Trophoblast cell (in vitro differentiated cells and primary cell): ENCODE measurements around the gene DLG4.

Source experiments
- DNase-seq, 2 donors: peaks; one replicate each; pipeline ENCODE4 v3.0.0-alpha.2; 2016
- H2AFZ ChIP-seq: 2 replicates; pipeline ENCODE4 v1.6.1; 2013; ENCODE audit warnings: low read length, moderate library complexity, mild to moderate bottlenecking; ENCODE audit not compliant: insufficient read depth, poor library complexity
- H2AK5ac ChIP-seq: 2 replicates; pipeline ENCODE4 v1.6.1; 2013; ENCODE audit warnings: mild to moderate bottlenecking, low read length
- H2BK120ac ChIP-seq: 2 replicates; pipeline ENCODE4 v1.6.1; 2013; ENCODE audit warnings: low read length, mild to moderate bottlenecking, moderate library complexity; ENCODE audit not compliant: insufficient read depth, poor library complexity
- H2BK12ac ChIP-seq: 2 replicates; pipeline ENCODE4 v1.6.1; 2013; ENCODE audit warnings: mild to moderate bottlenecking, low read length, moderate library complexity
- H2BK5ac ChIP-seq: 2 replicates; pipeline ENCODE4 v1.6.1; 2013; ENCODE audit warnings: low read length, low read depth, moderate library complexity, mild to moderate bottlenecking; ENCODE audit not compliant: poor library complexity
- H3K14ac ChIP-seq: 2 replicates; pipeline ENCODE4 v1.6.1; 2013; ENCODE audit warnings: mild to moderate bottlenecking, low read length
- H3K18ac ChIP-seq: 2 replicates; pipeline ENCODE4 v1.6.1; 2013; ENCODE audit warnings: mild to moderate bottlenecking, low read length
- H3K23ac ChIP-seq: 2 replicates; pipeline ENCODE4 v1.6.1; 2013; ENCODE audit warnings: low read length
- H3K27ac ChIP-seq: 2 replicates; pipeline ENCODE4 v1.5.1; 2013; ENCODE audit warnings: low read depth, mild to moderate bottlenecking, inconsistent platforms, low read length, moderate library complexity
- H3K27me3 ChIP-seq: 2 replicates; pipeline ENCODE4 v1.6.1; 2013; ENCODE audit warnings: inconsistent platforms, mild to moderate bottlenecking, low read length, moderate library complexity; ENCODE audit not compliant: insufficient read depth
- H3K36me3 ChIP-seq, 2 experiments: 1 replicate in 1 of 2; 2 replicates in 1 of 2; pipeline ENCODE4 v1.6.1; 2013; ENCODE audit warnings: low read length in 2 of 2, mild to moderate bottlenecking in 2 of 2, moderate library complexity in 1 of 2; ENCODE audit not compliant: insufficient read depth in 2 of 2, control insufficient read depth in 1 of 2
- H3K4ac ChIP-seq: 2 replicates; pipeline ENCODE4 v1.6.1; 2013; ENCODE audit warnings: low read depth, mild to moderate bottlenecking, low read length, moderate library complexity
- H3K4me1 ChIP-seq, 2 experiments: 1 replicate in 1 of 2; 2 replicates in 1 of 2; pipeline ENCODE4 v1.6.1; 2013; ENCODE audit warnings: low read length in 2 of 2, mild to moderate bottlenecking in 2 of 2, moderate library complexity in 1 of 2; ENCODE audit not compliant: insufficient read depth in 2 of 2, control insufficient read depth in 1 of 2
- H3K4me2 ChIP-seq: 2 replicates; pipeline ENCODE4 v1.6.1; 2013; ENCODE audit warnings: inconsistent platforms, mild to moderate bottlenecking, low read length, moderate library complexity
- H3K4me3 ChIP-seq: 2 replicates; pipeline ENCODE4 v1.5.1; 2013; ENCODE audit warnings: mild to moderate bottlenecking, low read depth, low read length, inconsistent platforms
- H3K79me1 ChIP-seq: one replicate; pipeline ENCODE4 v1.6.1; 2013; ENCODE audit warnings: low read length
- H3K79me2 ChIP-seq: 2 replicates; pipeline ENCODE4 v1.6.1; 2013; ENCODE audit warnings: low read length, mild to moderate bottlenecking; ENCODE audit not compliant: control insufficient read depth, insufficient read depth, poor library complexity
- H3K9ac ChIP-seq: 2 replicates; pipeline ENCODE4 v1.6.1; 2013; ENCODE audit warnings: mild to moderate bottlenecking, low read length
- H3K9me3 ChIP-seq: 2 replicates; pipeline ENCODE4 v1.6.1; 2013; ENCODE audit warnings: low read depth, mild to moderate bottlenecking, control low read depth, inconsistent platforms, low read length; ENCODE audit not compliant: insufficient read depth
- H4K12ac ChIP-seq: 2 replicates; pipeline ENCODE4 v1.6.1; 2013; ENCODE audit warnings: low read depth, mild to moderate bottlenecking, low read length, moderate library complexity
- H4K8ac ChIP-seq: 2 replicates; pipeline ENCODE4 v1.6.1; 2013; ENCODE audit warnings: low read depth, mild to moderate bottlenecking, low read length, moderate library complexity
- H4K91ac ChIP-seq: one replicate; pipeline ENCODE4 v1.6.1; 2013; ENCODE audit warnings: low read depth, mild to moderate bottlenecking, low read length, moderate library complexity
- WGBS: extraction: QIAGEN DNeasy Blood & Tissue Kit; methylation state at CpG from one replicate; pipeline ENCODE4 v1.1.7; 2013; ENCODE audit warnings: missing lambda C conversion rate; ENCODE audit not compliant: insufficient read length, insufficient coverage; ENCODE audit errors: extremely low coverage; 5-methylcytosine and 5-hydroxymethylcytosine counted together

Gene DLG4

GRCh38 chr17:7208027-7208571, 11.5 kb downstream of the DLG4 start:
- Histone ChIP-seq H3K27ac (no peak overlapping the region), H3K4ac (no peak overlapping the region), H3K9me3 (peaks cover 4% of the 10 kb centered on the region), H2BK12ac (no peak overlapping the region), H2BK120ac (no peak overlapping the region), H3K14ac (no peak overlapping the region), H3K4me2 (no peak overlapping the region), H3K9ac (no peak overlapping the region), H2AK5ac (no peak overlapping the region), H3K23ac (no peak overlapping the region), H3K27me3 (no peaks in the 10 kb centered on the region), H3K79me1 (peaks cover 2% of the 10 kb centered on the region), H3K36me3 (peaks cover 10 to 11% of the 10 kb centered on the region in 2 experiments), H3K4me1 (peaks cover 17% of the 10 kb centered on the region in 2 experiments), H3K79me2 (peaks cover 1% of the 10 kb centered on the region), H3K18ac (no peak overlapping the region), H4K12ac (no peak overlapping the region), H3K4me3 (no peak overlapping the region), H4K91ac (no peak overlapping the region), H4K8ac (no peak overlapping the region), H2AFZ (no peak overlapping the region), H2BK5ac (no peak overlapping the region)
- no peak for DNase-seq
- no CpG with 5 or more reads among the region's 21 CpGs for WGBS

GRCh38 chr17:7207120-7208001, 12.3 kb downstream of the DLG4 start:
- no peak overlapping the region for H4K91ac ChIP-seq
- H3K79me1 ChIP-seq = peaks cover 2% of the 10 kb centered on the region
- peaks cover 17% of the 10 kb centered on the region in 2 experiments for H3K4me1 ChIP-seq
- no peak overlapping the region for H2BK5ac ChIP-seq
- H3K4ac ChIP-seq = no peak overlapping the region
- no peak overlapping the region for H4K12ac ChIP-seq
- H3K9me3 ChIP-seq = peaks cover 4% of the 10 kb centered on the region
- H2BK12ac ChIP-seq = no peak overlapping the region
- H3K18ac ChIP-seq = no peak overlapping the region
- no peak overlapping the region for H4K8ac ChIP-seq
- no CpG with 5 or more reads among the region's 24 CpGs for WGBS
- H2BK120ac ChIP-seq = no peak overlapping the region
- no peak overlapping the region for H3K27ac ChIP-seq
- no peak overlapping the region for H3K14ac ChIP-seq
- DNase-seq = no peak
- H3K23ac ChIP-seq = no peak overlapping the region
- H3K4me3 ChIP-seq = peak overlapping the region; percentile 49
- no peaks in the 10 kb centered on the region for H3K27me3 ChIP-seq
- H2AFZ ChIP-seq = no peak overlapping the region
- peaks cover 1% of the 10 kb centered on the region for H3K79me2 ChIP-seq
- H3K4me2 ChIP-seq = no peak overlapping the region
- no peak overlapping the region for H2AK5ac ChIP-seq
- peaks cover 15 to 17% of the 10 kb centered on the region in 2 experiments for H3K36me3 ChIP-seq
- no peak overlapping the region for H3K9ac ChIP-seq

GRCh38 chr17:7205561-7205960, 14.1 kb downstream of the DLG4 start:
- H3K4ac ChIP-seq = no peak overlapping the region
- no peak overlapping the region for H3K4me3 ChIP-seq
- H3K4me2 ChIP-seq = peak overlapping the region; percentile 54
- H3K9ac ChIP-seq = no peak overlapping the region
- H2AFZ ChIP-seq = no peak overlapping the region
- H3K79me2 ChIP-seq = no peaks in the 10 kb centered on the region
- H3K18ac ChIP-seq = no peak overlapping the region
- H4K8ac ChIP-seq = no peak overlapping the region
- H4K91ac ChIP-seq = no peak overlapping the region
- H2BK120ac ChIP-seq = no peak overlapping the region
- 100% methylated on average over 2 of the region's 15 CpGs for WGBS
- no peak overlapping the region for H2BK12ac ChIP-seq
- peaks cover 17 to 18% of the 10 kb centered on the region in 2 experiments for H3K36me3 ChIP-seq
- no peak overlapping the region for H2BK5ac ChIP-seq
- no peak overlapping the region for H3K14ac ChIP-seq
- H3K79me1 ChIP-seq = peaks cover 2% of the 10 kb centered on the region
- H2AK5ac ChIP-seq = no peak overlapping the region
- H3K27ac ChIP-seq = no peak overlapping the region
- peaks cover 4% of the 10 kb centered on the region for H3K9me3 ChIP-seq
- no peak for DNase-seq
- peaks cover 10 to 14% of the 10 kb centered on the region in 2 experiments for H3K4me1 ChIP-seq
- H3K23ac ChIP-seq = no peak overlapping the region
- H4K12ac ChIP-seq = no peak overlapping the region
- no peaks in the 10 kb centered on the region for H3K27me3 ChIP-seq

GRCh38 chr17:7204828-7205461, 14.7 kb downstream of the DLG4 start:
- Histone ChIP-seq H3K14ac (no peak overlapping the region), H3K9me3 (peaks cover 4% of the 10 kb centered on the region), H3K9ac (no peak overlapping the region), H3K27ac (no peak overlapping the region), H3K4me2 (peak overlapping the region; percentile 54), H3K4me3 (peak overlapping the region; percentile 66), H4K12ac (peak overlapping the region; percentile 22), H3K23ac (no peak overlapping the region), H3K4ac (no peak overlapping the region), H3K79me2 (no peaks in the 10 kb centered on the region), H3K4me1 (peaks cover 10 to 14% of the 10 kb centered on the region in 2 experiments), H3K27me3 (no peaks in the 10 kb centered on the region), H2AFZ (peak overlapping the region; percentile 61), H4K91ac (no peak overlapping the region), H2AK5ac (no peak overlapping the region), H2BK5ac (no peak overlapping the region), H4K8ac (peak overlapping the region; percentile 56), H3K79me1 (peaks cover 2% of the 10 kb centered on the region), H3K18ac (no peak overlapping the region), H2BK120ac (no peak overlapping the region), H2BK12ac (no peak overlapping the region), H3K36me3 (peaks cover 17 to 18% of the 10 kb centered on the region in 2 experiments)
- WGBS = no CpG with 5 or more reads among the region's 34 CpGs
- peak; percentile 23 to 53 for DNase-seq
